Measurements from ENCODE around the gene CEP43. TPM values are rescaled to one million over a fixed set of nuclear protein-coding genes. Genes with fewer than 3 reads are reported as not detected.

CEP43 gene
- total RNA-seq, 1 donor = 12.6 TPM

DNA sequence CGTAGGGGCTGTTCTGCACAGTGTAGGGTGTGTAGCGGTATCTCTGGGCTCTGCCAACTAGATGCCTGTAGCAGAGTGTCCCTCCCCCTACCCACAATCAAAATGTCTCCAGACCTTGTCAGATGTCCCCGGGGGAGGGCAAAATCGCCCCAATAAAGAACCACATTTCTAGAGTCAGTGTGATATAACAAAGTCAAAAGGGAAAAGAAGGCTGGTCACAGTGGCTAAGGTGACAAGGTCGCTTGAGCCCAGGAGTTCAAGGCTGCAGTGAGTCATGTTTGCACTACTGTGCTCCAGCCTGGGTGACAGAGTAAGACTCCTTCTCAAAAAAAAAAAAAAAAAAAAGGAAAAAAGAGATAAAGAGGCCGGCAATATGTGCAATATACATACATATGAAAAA lies 11.7 kb upstream of the CEP43 start:
- Histone ChIP-seq H3K4me3 (ENCODE audit: low read length) (no peak overlapping the region), H3K9me3 (ENCODE audit: low read depth, low read length) (no peaks in the 10 kb centered on the region), H3K27me3 (ENCODE audit: insufficient read depth, low read length) (no peaks in the 10 kb centered on the region), H3K4me1 (ENCODE audit: insufficient read depth, low read length) (peaks cover 3% of the 10 kb centered on the region)

GRCh38 chr6:166987930-166988329 lies 11.3 kb upstream of the CEP43 start:
- Histone ChIP-seq H3K4me3 (ENCODE audit: low read length) (no peak overlapping the region), H3K4me1 (ENCODE audit: insufficient read depth, low read length) (peaks cover 3% of the 10 kb centered on the region), H3K9me3 (ENCODE audit: low read depth, low read length) (no peaks in the 10 kb centered on the region), H3K27me3 (ENCODE audit: insufficient read depth, low read length) (no peaks in the 10 kb centered on the region)

DNA sequence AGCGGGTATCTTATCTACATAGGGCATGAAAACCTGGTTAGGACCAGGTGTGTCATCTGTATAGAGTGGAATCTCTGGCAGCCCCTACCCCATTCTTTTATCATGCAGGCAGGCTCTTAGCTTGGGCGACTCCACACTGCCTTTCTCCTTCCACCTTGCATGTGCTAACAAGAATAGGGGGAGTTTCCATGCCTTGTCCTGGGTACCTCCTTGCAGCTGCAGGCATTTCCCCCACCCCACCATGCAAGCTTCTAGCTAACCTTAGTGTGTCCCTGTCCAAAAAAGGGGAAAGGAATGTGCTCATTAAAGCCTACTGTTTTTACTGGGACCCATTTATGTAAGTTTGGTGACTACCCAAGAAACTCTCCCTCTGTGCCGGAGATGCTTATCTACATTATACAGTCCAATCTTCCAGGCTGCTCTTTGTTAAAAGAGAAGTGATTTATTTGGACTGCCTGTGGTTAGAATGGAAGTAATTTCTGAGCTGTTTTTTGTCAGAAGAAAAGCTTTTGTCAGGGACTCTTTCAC lies 10.5 kb upstream of the CEP43 start:
- H3K27me3 ChIP-seq (ENCODE audit: insufficient read depth, low read length) = no peaks in the 10 kb centered on the region
- no peak overlapping the region for H3K4me3 ChIP-seq (ENCODE audit: low read length)
- no peaks in the 10 kb centered on the region for H3K9me3 ChIP-seq (ENCODE audit: low read depth, low read length)
- H3K4me1 ChIP-seq (ENCODE audit: insufficient read depth, low read length) = peaks cover 3% of the 10 kb centered on the region

GRCh38 chr6:166989427-166990032 lies 9.7 kb upstream of the CEP43 start:
- no peaks in the 10 kb centered on the region for H3K9me3 ChIP-seq (ENCODE audit: low read depth, low read length)

DNA sequence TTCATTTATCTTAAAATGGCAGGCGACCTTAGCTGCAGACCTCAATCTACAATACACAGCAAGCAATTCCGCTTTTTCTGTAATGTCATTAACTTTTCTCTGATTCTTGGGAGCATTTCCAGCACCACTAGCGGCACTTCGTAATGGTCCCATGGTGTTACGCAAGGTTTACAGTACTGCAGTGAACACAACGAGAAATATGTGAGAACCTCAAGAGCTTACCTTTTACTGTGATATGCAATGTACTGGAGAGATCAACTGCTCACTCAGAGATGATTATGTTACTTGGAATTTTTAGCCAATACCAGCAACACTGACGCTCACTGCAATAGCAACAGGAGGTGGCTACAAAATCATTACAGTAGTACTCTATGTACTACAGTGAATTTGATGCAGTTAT lies 2.8 kb upstream of the CEP43 start:
- Histone ChIP-seq H3K27me3 (ENCODE audit: insufficient read depth, low read length) (no peaks in the 10 kb centered on the region), H3K4me3 (ENCODE audit: low read length) (no peak overlapping the region), H3K9me3 (ENCODE audit: low read depth, low read length) (no peaks in the 10 kb centered on the region), H3K4me1 (ENCODE audit: insufficient read depth, low read length) (peaks cover 30% of the 10 kb centered on the region)

More at GRCh38 chr6:166989427-166990032, 9.7 kb upstream of the CEP43 start:
- no peaks in the 10 kb centered on the region for H3K27me3 ChIP-seq (ENCODE audit: insufficient read depth, low read length)
- H3K4me1 ChIP-seq (ENCODE audit: insufficient read depth, low read length) = peaks cover 3% of the 10 kb centered on the region
- H3K4me3 ChIP-seq (ENCODE audit: low read length) = no peak overlapping the region

DNA sequence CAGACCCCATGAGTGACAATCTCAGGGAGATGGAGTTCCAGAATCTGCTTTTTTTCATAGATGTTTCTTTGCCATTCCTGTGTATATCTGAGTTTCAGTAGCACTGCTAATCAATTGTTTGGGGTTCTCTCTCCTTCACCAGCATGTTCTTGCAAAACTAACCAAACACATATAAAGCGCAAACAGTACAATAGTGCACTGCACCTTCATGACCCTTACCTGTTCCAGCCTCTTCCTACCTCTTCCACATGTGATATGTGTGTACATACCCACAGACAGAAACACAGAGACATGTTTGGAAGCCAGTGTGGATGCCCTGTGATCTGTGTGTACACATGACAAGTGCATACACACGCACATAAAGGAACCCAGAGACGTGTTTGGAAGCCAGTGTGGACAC lies 1.8 kb upstream of the CEP43 start:
- Histone ChIP-seq H3K9me3 (ENCODE audit: low read depth, low read length) (no peaks in the 10 kb centered on the region), H3K4me3 (ENCODE audit: low read length) (peak overlapping the region; percentile 84), H3K4me1 (ENCODE audit: insufficient read depth, low read length) (peaks cover 32% of the 10 kb centered on the region), H3K27me3 (ENCODE audit: insufficient read depth, low read length) (no peaks in the 10 kb centered on the region)

- peaks cover 32% of the 10 kb centered on the region for H3K4me1 ChIP-seq (ENCODE audit: insufficient read depth, low read length)
- no peaks in the 10 kb centered on the region for H3K27me3 ChIP-seq (ENCODE audit: insufficient read depth, low read length)
- H3K4me3 ChIP-seq (ENCODE audit: low read length) = peak overlapping the region; percentile 84
- H3K9me3 ChIP-seq (ENCODE audit: low read depth, low read length) = no peaks in the 10 kb centered on the region
Observed at GRCh38 chr6:166997768-166998255, 1.4 kb upstream of the CEP43 start.

- Histone ChIP-seq H3K27me3 (ENCODE audit: insufficient read depth, low read length) (no peaks in the 10 kb centered on the region), H3K9me3 (ENCODE audit: low read depth, low read length) (no peaks in the 10 kb centered on the region), H3K4me3 (ENCODE audit: low read length) (peak overlapping the region; percentile 84), H3K4me1 (ENCODE audit: insufficient read depth, low read length) (peaks cover 32% of the 10 kb centered on the region)
Observed at GRCh38 chr6:166998256-166999144, 697 bp upstream of the CEP43 start.

DNA sequence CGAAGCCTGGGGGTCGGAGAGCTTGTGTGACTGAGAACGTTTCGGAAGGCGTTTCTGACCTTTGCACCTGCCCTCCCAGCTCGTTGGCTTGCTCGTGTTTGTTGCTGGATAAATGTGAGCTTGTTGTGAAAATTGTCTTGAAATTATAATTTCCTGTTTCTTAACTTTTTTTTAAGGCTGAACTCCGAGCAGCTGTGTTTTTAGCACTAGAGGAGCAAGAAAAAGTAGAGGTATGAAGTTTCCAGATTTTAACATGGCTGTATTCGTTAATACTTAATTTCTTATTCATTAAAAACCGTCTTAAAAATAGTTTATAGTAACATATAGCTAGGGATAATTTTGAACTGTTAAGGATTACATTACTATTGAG lies 672 bp downstream of the CEP43 start:
- peak overlapping the region; percentile 84 for H3K4me3 ChIP-seq (ENCODE audit: low read length)
- H3K4me1 ChIP-seq (ENCODE audit: insufficient read depth, low read length) = peaks cover 32% of the 10 kb centered on the region
- no peaks in the 10 kb centered on the region for H3K27me3 ChIP-seq (ENCODE audit: insufficient read depth, low read length)
- H3K9me3 ChIP-seq (ENCODE audit: low read depth, low read length) = no peaks in the 10 kb centered on the region

DNA sequence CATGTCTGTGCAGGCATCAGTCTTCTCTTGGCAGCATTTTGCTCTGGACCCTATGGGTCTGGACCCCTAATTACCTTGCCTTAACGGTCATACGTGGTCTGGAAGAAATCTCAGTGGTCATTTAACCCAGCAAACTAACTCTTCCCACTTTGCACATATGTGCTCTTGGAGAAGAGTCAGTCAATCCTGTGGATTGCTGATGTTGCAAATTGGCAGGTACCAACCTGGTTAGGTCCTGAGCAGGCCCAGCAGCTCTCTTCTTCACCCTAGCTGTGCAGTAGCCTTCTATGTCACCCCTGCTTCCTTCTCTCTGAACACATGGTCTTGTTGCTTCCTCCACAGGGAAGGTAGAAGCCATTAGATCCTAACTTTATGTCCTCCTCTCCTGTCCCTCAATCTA lies 1.6 kb downstream of the CEP43 start:
- no peak overlapping the region for H3K4me3 ChIP-seq (ENCODE audit: low read length)

DNA sequence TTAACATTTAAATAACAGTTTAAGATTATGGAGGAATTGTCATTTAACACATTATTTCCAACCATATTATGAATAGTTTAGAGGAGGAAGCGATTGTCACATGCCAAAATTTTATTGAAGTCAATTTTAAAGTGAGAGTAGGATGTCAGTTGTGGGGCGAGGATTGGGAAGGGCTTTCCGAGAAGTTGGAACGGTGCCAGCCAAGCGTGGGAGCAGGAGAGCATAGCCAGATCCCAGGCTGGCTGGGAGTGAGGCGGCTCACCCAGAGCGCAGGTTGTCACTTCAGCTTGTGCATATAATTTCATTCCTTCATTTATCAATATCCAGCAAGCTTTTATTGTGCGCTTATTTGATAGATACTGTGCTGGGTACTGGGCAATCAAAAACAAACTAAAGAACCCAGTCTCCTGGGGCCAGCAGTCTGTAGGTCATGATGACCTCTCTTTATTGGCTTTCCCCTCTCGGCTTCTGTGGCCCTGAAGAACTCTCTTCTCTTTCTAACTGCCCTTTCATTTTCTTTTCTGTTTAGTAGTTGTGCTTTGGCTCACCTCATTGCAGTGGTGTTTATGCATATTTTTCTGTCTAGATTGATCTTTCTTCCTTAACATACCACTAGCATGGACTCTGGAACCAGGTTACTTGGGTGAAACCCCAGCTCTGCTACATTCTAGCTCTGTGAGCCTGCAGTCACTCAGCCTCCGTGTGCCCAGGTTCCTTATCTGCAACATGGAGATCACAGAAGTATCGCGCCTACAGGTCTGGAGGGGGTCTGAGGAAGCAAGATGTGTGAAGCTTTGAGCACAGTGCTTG lies 6.4 kb downstream of the CEP43 start:
- Histone ChIP-seq H3K4me1 (ENCODE audit: insufficient read depth, low read length) (peaks cover 11% of the 10 kb centered on the region), H3K4me3 (ENCODE audit: low read length) (no peak overlapping the region), H3K27me3 (ENCODE audit: insufficient read depth, low read length) (no peaks in the 10 kb centered on the region), H3K9me3 (ENCODE audit: low read depth, low read length) (no peaks in the 10 kb centered on the region)

More for the DNA sequence above, 1.6 kb downstream of the CEP43 start:
- no peaks in the 10 kb centered on the region for H3K9me3 ChIP-seq (ENCODE audit: low read depth, low read length)
- no peaks in the 10 kb centered on the region for H3K27me3 ChIP-seq (ENCODE audit: insufficient read depth, low read length)
- H3K4me1 ChIP-seq (ENCODE audit: insufficient read depth, low read length) = peaks cover 32% of the 10 kb centered on the region

GRCh38 chr6:167007985-167008384 lies 8.8 kb downstream of the CEP43 start:
- Histone ChIP-seq H3K4me3 (ENCODE audit: low read length) (no peak overlapping the region), H3K9me3 (ENCODE audit: low read depth, low read length) (no peaks in the 10 kb centered on the region), H3K27me3 (ENCODE audit: insufficient read depth, low read length) (no peaks in the 10 kb centered on the region)

DNA sequence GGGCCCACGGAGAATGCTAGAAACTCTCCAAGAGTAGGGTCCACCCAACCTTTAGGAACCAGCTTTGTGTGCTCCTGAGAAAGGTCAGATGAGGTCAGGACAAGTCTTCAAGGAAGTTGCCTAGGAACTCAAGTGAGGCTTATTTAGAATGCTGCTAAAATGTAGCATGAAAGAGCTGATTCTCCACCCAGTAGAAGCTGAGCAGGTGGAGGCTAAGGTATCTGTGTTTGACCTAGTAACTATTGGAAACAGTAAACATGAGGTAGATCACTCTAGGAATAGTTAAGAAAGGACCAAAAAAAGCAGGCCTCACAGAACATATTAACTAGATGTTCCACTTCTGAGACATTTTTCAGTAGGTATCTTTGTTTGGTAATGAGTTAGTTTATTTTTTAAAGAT lies 13.9 kb downstream of the CEP43 start:
- Histone ChIP-seq H3K27me3 (ENCODE audit: insufficient read depth, low read length) (no peaks in the 10 kb centered on the region), H3K4me3 (ENCODE audit: low read length) (no peak overlapping the region), H3K9me3 (ENCODE audit: low read depth, low read length) (no peaks in the 10 kb centered on the region), H3K4me1 (ENCODE audit: insufficient read depth, low read length) (no peaks in the 10 kb centered on the region)

More at GRCh38 chr6:167007985-167008384, 8.8 kb downstream of the CEP43 start:
- no peaks in the 10 kb centered on the region for H3K4me1 ChIP-seq (ENCODE audit: insufficient read depth, low read length)

- Histone ChIP-seq H3K4me3 (ENCODE audit: low read length) (no peak overlapping the region), H3K4me1 (ENCODE audit: insufficient read depth, low read length) (no peaks in the 10 kb centered on the region), H3K9me3 (ENCODE audit: low read depth, low read length) (no peaks in the 10 kb centered on the region), H3K27me3 (ENCODE audit: insufficient read depth, low read length) (no peaks in the 10 kb centered on the region)
Observed at GRCh38 chr6:167013946-167014345, 14.7 kb downstream of the CEP43 start.

DNA sequence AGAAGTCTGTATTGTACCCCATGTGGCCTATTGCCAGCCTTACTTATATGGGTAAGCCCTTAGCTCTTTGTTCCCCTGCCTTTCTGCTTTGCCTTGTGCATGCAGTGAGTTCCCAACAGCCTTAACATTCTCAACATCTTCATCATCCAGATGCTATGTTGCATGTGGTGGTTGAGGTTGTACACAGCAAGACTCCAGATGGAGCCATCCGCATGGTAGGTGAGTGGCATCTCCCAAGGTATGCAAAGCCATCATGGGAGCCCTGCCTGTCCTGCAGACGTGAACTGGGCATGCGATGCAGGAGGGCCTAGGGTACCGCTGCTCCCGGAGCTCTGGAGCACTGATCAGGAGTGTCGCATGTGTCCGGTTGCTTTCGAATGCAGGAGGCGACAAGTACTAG lies 16.1 kb downstream of the CEP43 start:
- H3K9me3 ChIP-seq (ENCODE audit: low read depth, low read length) = no peaks in the 10 kb centered on the region
- no peaks in the 10 kb centered on the region for H3K27me3 ChIP-seq (ENCODE audit: insufficient read depth, low read length)
- no peak overlapping the region for H3K4me3 ChIP-seq (ENCODE audit: low read length)
- H3K4me1 ChIP-seq (ENCODE audit: insufficient read depth, low read length) = no peaks in the 10 kb centered on the region
